Frontal cortex (tissue), 4 donors: Measurements from ENCODE around the gene NSG2. TPM values are rescaled to one million over a fixed set of nuclear protein-coding genes. Genes with fewer than 3 reads are reported as not detected.
A peak's percentile ranks its signal among the peaks of the same experiment; 100 is the strongest.
"Not testable (repeated sequence)": the region's sequence is repeated elsewhere in the genome, so short reads cannot be mapped to it uniquely, and the experiment has no call there.

Source experiments
- DNase-seq, 2 donors: peaks; one replicate each; pipeline ENCODE4 v3.0.0; 2012; ENCODE audit warnings: low spot score in 2 of 2
- FAIRE-seq: peaks from 2 replicates; lab custom pipeline; 2012; peaks lifted over from hg19 to GRCh38; lab: Jason Lieb, UNC
- total RNA-seq: library from RNA; depleted of rRNA; stranded (reverse); fragments of >200 nt; gene quantifications from one replicate; pipeline ENCODE4 v1.2.3, GENCODE V29; 2014
- donor health status: control.
- donor health status: control.
- donor health status: control.

Gene NSG2
- total RNA-seq, 1 donor from 2014 or later, result 942 TPM

GRCh38 chr5:174145821-174146220, 100.3 kb downstream of the NSG2 start:
- peak; percentile 29 to 78 for DNase-seq
- no peak for FAIRE-seq

- DNase-seq, result no peak
- FAIRE-seq, result no peak
Measured at GRCh38 chr5:174146556-174146955, 101.0 kb downstream of the NSG2 start.

- not testable (repeated sequence) for DNase-seq, FAIRE-seq
Measured at GRCh38 chr5:174147012-174147411, 101.5 kb downstream of the NSG2 start.

- no peak for FAIRE-seq
- no peak for DNase-seq
Measured at GRCh38 chr5:174147551-174147950, 102.0 kb downstream of the NSG2 start.

- FAIRE-seq, result no peak
- no peak for DNase-seq
Measured at GRCh38 chr5:174148721-174149120, 103.2 kb downstream of the NSG2 start.

GRCh38 chr5:174149426-174149825, 103.9 kb downstream of the NSG2 start:
- DNase-seq (no peak), FAIRE-seq (no peak)

GRCh38 chr5:174149989-174150388, 104.5 kb downstream of the NSG2 start:
- FAIRE-seq (no peak), DNase-seq (no peak)

- no peak for FAIRE-seq
Measured at GRCh38 chr5:174151599-174152181, 106.2 kb downstream of the NSG2 start.

GRCh38 chr5:174154559-174154958, 109.1 kb downstream of the NSG2 start:
- FAIRE-seq (no peak), DNase-seq (no peak)

More at GRCh38 chr5:174151599-174152181, 106.2 kb downstream of the NSG2 start:
- DNase-seq, result no peak

GRCh38 chr5:174155281-174155680, 109.8 kb downstream of the NSG2 start:
- DNase-seq (no peak), FAIRE-seq (no peak)

GRCh38 chr5:174155706-174156105, 110.2 kb downstream of the NSG2 start:
- FAIRE-seq, result no peak

GRCh38 chr5:174157048-174157447, 111.5 kb downstream of the NSG2 start:
- DNase-seq (no peak), FAIRE-seq (no peak)

More at GRCh38 chr5:174155706-174156105, 110.2 kb downstream of the NSG2 start:
- DNase-seq, result no peak

Other genes with a start within 250 kb of the NSG2 start
- gene CPEB4, start 157.4 kb upstream of the NSG2 start, total RNA-seq, result 76.2 TPM
- 0.41 TPM for gene C5orf47, start 56.5 kb upstream of the NSG2 start, total RNA-seq